SK-N-SH (cell line): ENCODE measurements around the gene PDCL2. TPM values are rescaled to one million over a fixed set of nuclear protein-coding genes. Genes with fewer than 3 reads are reported as not detected.
A peak's percentile ranks its signal among the peaks of the same experiment; 100 is the strongest.

Experiments used
- CTCF ChIA-PET: fragments of 300-600, 350-600 bp; formaldehyde crosslinking; extraction: SDS; loops from one replicate; lab custom pipeline; 2021; lab: Yijun Ruan, JAX
- POLR2A ChIA-PET: fragments of 350-600 bp; sonication (Branson Sonifier 250); formaldehyde crosslinking; extraction: SDS; loops from one replicate; lab custom pipeline; 2020; ENCODE audit warnings: antibody characterized with exemption, inconsistent platforms; lab: Yijun Ruan, JAX
- DNase-seq: peaks from one replicate; pipeline ENCODE4 v3.0.0; 2012
- H2AFZ ChIP-seq: fragments of 200-600 bp; sonication (generic); 2 replicates; pipeline ENCODE4 v1.8.1; 2016; ENCODE audit warnings: antibody characterized with exemption, mild to moderate bottlenecking, low read depth
- H3F3A ChIP-seq: fragments of 200-600 bp; sonication (generic); replicated peaks from 2 replicates; pipeline ENCODE3; 2016; ENCODE audit warnings: antibody characterized with exemption, mild to moderate bottlenecking; ENCODE audit not compliant: insufficient read depth
- H3K27ac ChIP-seq, 2 experiments: fragments of 200-500 bp in 1 of 2; fragments of 200-600 bp in 1 of 2; sonication (Bioruptor generic) in 1 of 2; sonication (generic), shearing (Covaris generic) in 1 of 2; 2 replicates each; pipeline versions ENCODE4 v1.5.1 to v1.6.1; 2014 to 2016; ENCODE audit warnings: low read depth in 2 of 2, inconsistent platforms in 1 of 2, low read length in 1 of 2, mild to moderate bottlenecking in 1 of 2, mixed read lengths in 1 of 2
- H3K27me3 ChIP-seq: fragments of 200-600 bp; sonication (generic), shearing (Covaris generic); 2 replicates; pipeline ENCODE4 v1.6.1; 2016; ENCODE audit warnings: mixed run types; ENCODE audit not compliant: insufficient read depth
- H3K36me3 ChIP-seq, 2 experiments: fragments of 200-500 bp in 1 of 2; fragments of 200-600 bp in 1 of 2; sonication (Bioruptor generic) in 1 of 2; sonication (generic) in 1 of 2; replicated peaks in 1 of 2; 2 replicates each; pipeline versions ENCODE3 to v1.5.1; 2014 to 2016; ENCODE audit warnings: low read length in 1 of 2, mild to moderate bottlenecking in 1 of 2; ENCODE audit not compliant: insufficient read depth in 2 of 2, control insufficient read depth in 1 of 2
- H3K4me1 ChIP-seq, 2 experiments: fragments of 200-500 bp in 1 of 2; fragments of 200-600 bp in 1 of 2; sonication (Bioruptor generic) in 1 of 2; sonication (generic), shearing (Covaris generic) in 1 of 2; 2 replicates each; pipeline versions ENCODE4 v1.5.1 to v1.6.1; 2014 to 2016; ENCODE audit warnings: low read depth in 1 of 2, low read length in 1 of 2, mixed run types in 1 of 2; ENCODE audit not compliant: insufficient read depth in 2 of 2, control insufficient read depth in 1 of 2
- H3K4me2 ChIP-seq: fragments of 200-600 bp; sonication (generic), shearing (Covaris generic); 2 replicates; pipeline ENCODE4 v1.6.1; 2017; ENCODE audit warnings: mixed run types
- H3K4me3 ChIP-seq, 2 experiments: fragments of 200-500 bp in 1 of 2; fragments of 200-600 bp in 1 of 2; sonication (Bioruptor generic) in 1 of 2; sonication (generic), shearing (Covaris generic) in 1 of 2; 2 replicates each; pipeline versions ENCODE4 v1.5.1 to v1.8.1; 2014 to 2016; ENCODE audit warnings: low read depth in 2 of 2, inconsistent platforms in 1 of 2, low read length in 1 of 2, mild to moderate bottlenecking in 1 of 2, mixed read lengths in 1 of 2, moderate library complexity in 1 of 2
- H3K79me2 ChIP-seq: fragments of 200-600 bp; sonication (generic); 2 replicates; pipeline ENCODE4 v1.8.1; 2017; ENCODE audit warnings: mild to moderate bottlenecking; ENCODE audit not compliant: insufficient read depth
- H3K9ac ChIP-seq: fragments of 200-600 bp; sonication (generic); 2 replicates; pipeline ENCODE4 v1.6.1; 2017; ENCODE audit warnings: mixed run types
- H3K9me2 ChIP-seq: fragments of 200-600 bp; sonication (generic); 2 replicates; pipeline ENCODE4 v1.6.1; 2017; ENCODE audit warnings: mixed run types
- H3K9me3 ChIP-seq: fragments of 200-600 bp; sonication (generic); 2 replicates; pipeline ENCODE4 v1.6.1; 2017; ENCODE audit warnings: mixed run types, mild to moderate bottlenecking, moderate library complexity
- H4K20me1 ChIP-seq: fragments of 200-600 bp; sonication (generic); 2 replicates; pipeline ENCODE4 v1.6.1; 2017; ENCODE audit warnings: mild to moderate bottlenecking, mixed run types; ENCODE audit not compliant: insufficient read depth
- ELF1 ChIP-seq: IDR thresholded peaks from 2 replicates; pipeline ENCODE4 v1.4.0; 2012
- EZH2phosphoT487 ChIP-seq: fragments of 200-600 bp; sonication (generic); IDR thresholded peaks from 2 replicates; pipeline ENCODE4 v1.6.1; 2017; ENCODE audit warnings: low read depth, mixed run types, mild to moderate bottlenecking, antibody characterized with exemption, moderate library complexity, borderline replicate concordance
- FOXJ3 ChIP-seq: sonication (generic); formaldehyde crosslinking; IDR thresholded peaks from 2 replicates; pipeline ENCODE4 v1.5.1; 2020; ENCODE audit warnings: mild to moderate bottlenecking, missing genetic modification reagents
- FOXM1 ChIP-seq: IDR thresholded peaks from 2 replicates; pipeline ENCODE4 v1.4.0; 2012; ENCODE audit warnings: low read depth, mild to moderate bottlenecking
- GATA2 ChIP-seq: sonication (generic); formaldehyde crosslinking; IDR thresholded peaks from 2 replicates; pipeline ENCODE4 v1.5.0; 2020; ENCODE audit warnings: mild to moderate bottlenecking, missing genetic modification reagents
- MAX ChIP-seq: IDR thresholded peaks from 2 replicates; pipeline ENCODE4 v1.4.0; 2012; ENCODE audit warnings: low read depth
- MXI1 ChIP-seq: IDR thresholded peaks from 2 replicates; pipeline ENCODE4 v1.6.1; 2012; ENCODE audit warnings: mild to moderate bottlenecking, low read depth, low read length, improper control_type of control experiment
- POLR2AphosphoS5 ChIP-seq: IDR thresholded peaks from 2 replicates; pipeline ENCODE4 v1.6.1; 2012; ENCODE audit warnings: low read depth, low read length
- RAD21 ChIP-seq: IDR thresholded peaks from 2 replicates; pipeline ENCODE4 v1.6.1; 2012; ENCODE audit warnings: mild to moderate bottlenecking, low read length
- RCOR1 ChIP-seq: fragments of 150-350 bp; IDR thresholded peaks from 2 replicates; pipeline ENCODE4 v1.6.1; 2017; ENCODE audit warnings: antibody characterized with exemption, low read length
- RFX5 ChIP-seq: IDR thresholded peaks from 2 replicates; pipeline ENCODE4 v1.6.1; 2012; ENCODE audit warnings: mild to moderate bottlenecking, improper control_type of control experiment, low read length
- RXRA ChIP-seq: IDR thresholded peaks from 2 replicates; pipeline ENCODE4 v1.4.0; 2012; ENCODE audit warnings: low read depth, mild to moderate bottlenecking, borderline replicate concordance
- TCF12 ChIP-seq: IDR thresholded peaks from 2 replicates; pipeline ENCODE4 v1.4.0; 2012
- USF2 ChIP-seq: fragments of 150-350 bp; IDR thresholded peaks from 2 replicates; pipeline ENCODE4 v1.6.1; 2017; ENCODE audit warnings: antibody characterized with exemption, low read length, low read depth, borderline replicate concordance
- WGBS: methylation state at CpG from one replicate; pipeline ENCODE4 v1.1.6; 2017; ENCODE audit warnings: low lambda C conversion rate; 5-methylcytosine and 5-hydroxymethylcytosine counted together
- polyA plus RNA-seq, 3 experiments: library from polyadenylated mRNA; depleted of rRNA; stranded (reverse); fragments of >200 nt; gene quantifications; 2 replicates each; pipeline ENCODE4 v1.2.3, GENCODE V29; 2012

The PDCL2 gene
- polyA plus RNA-seq, 1 of the 3 experiments (the other 2 are of a cell fraction) = not detected

GRCh38 chr4:55635282-55635681, 43.2 kb upstream of the PDCL2 start:
- H3F3A ChIP-seq = no peaks in the 10 kb centered on the region
- peaks cover 18% of the 10 kb centered on the region; the same call in 1 of the 2 replicates for H3K27me3 ChIP-seq
- H3K4me1 ChIP-seq = peaks cover 0 to 14% of the 10 kb centered on the region in 2 experiments; a peak in 1 of 4 replicates
- H3K36me3 ChIP-seq = no peaks in the 10 kb centered on the region
- H2AFZ ChIP-seq = no peak overlapping the region
- TF ChIP-seq GATA2 (CRISPR knock-in tag) = peak; percentile 48; the same call in 1 of the 2 replicates
- TF ChIP-seq RXRA = no peak
- TF ChIP-seq, all 33 proteins: peak for 1
- WGBS = 26% methylated on average over 11 of the region's 11 CpGs
- Histone ChIP-seq H3K4me2 (peak overlapping the region; percentile 78), H3K9me2 (no peaks in the 10 kb centered on the region), H3K27ac (no peak overlapping the region), H4K20me1 (no peaks in the 10 kb centered on the region), H3K9ac (no peak overlapping the region), H3K79me2 (no peaks in the 10 kb centered on the region), H3K9me3 (no peaks in the 10 kb centered on the region), H3K4me3 (peak overlapping the region; percentile 51 to 57; a peak in 3 of 4 replicates)
- peak; percentile 32 for DNase-seq
- CTCF ChIA-PET = interaction anchor here (0.7 kb wide), 1 partner anchor 668 kb away, joined by 3 read pairs; no protein-coding TSS in a partner anchor
- POLR2A ChIA-PET = interaction anchor here (0.5 kb wide), 1 partner anchor 74 kb away, joined by 3 read pairs; no protein-coding TSS in a partner anchor

GRCh38 chr4:55634417-55635128, 42.5 kb upstream of the PDCL2 start:
- no peak for TF ChIP-seq GATA2 (CRISPR knock-in tag)
- no peak for TF ChIP-seq MXI1
- TF ChIP-seq USF2 = no peak
- no peak for TF ChIP-seq FOXJ3
- no peak for TF ChIP-seq EZH2phosphoT487
- TF ChIP-seq RAD21 = no peak
- TF ChIP-seq RCOR1 = no peak
- TF ChIP-seq POLR2AphosphoS5 = no peak
- no peak for TF ChIP-seq RFX5
- TF ChIP-seq TCF12 = no peak
- no peak for TF ChIP-seq MAX
- TF ChIP-seq FOXM1 = no peak
- no peak for TF ChIP-seq ELF1
- TF ChIP-seq, all 33 proteins: peak for 0
- no peak overlapping the region for H2AFZ ChIP-seq
- no peaks in the 10 kb centered on the region for H3F3A ChIP-seq
- peaks cover 0 to 14% of the 10 kb centered on the region in 2 experiments; a peak in 1 of 4 replicates for H3K4me1 ChIP-seq
- H3K9ac ChIP-seq = no peak overlapping the region
- H4K20me1 ChIP-seq = no peaks in the 10 kb centered on the region
- POLR2A ChIA-PET = no interaction called here
- H3K79me2 ChIP-seq = no peaks in the 10 kb centered on the region; the same call in 1 of the 2 replicates
- CTCF ChIA-PET = no interaction called here
- peaks cover 18% of the 10 kb centered on the region; the same call in 1 of the 2 replicates for H3K27me3 ChIP-seq
- H3K9me3 ChIP-seq = no peaks in the 10 kb centered on the region
- no peaks in the 10 kb centered on the region for H3K36me3 ChIP-seq
- H3K9me2 ChIP-seq = no peaks in the 10 kb centered on the region
- H3K27ac ChIP-seq = no peak overlapping the region
- DNase-seq = no peak
- H3K4me2 ChIP-seq = no peak overlapping the region
- 37% methylated on average over 3 of the region's 3 CpGs for WGBS
- H3K4me3 ChIP-seq = peak overlapping the region in 1 of 2 experiments; percentile 57; a peak in 1 of 4 replicates
